Activated T-cell treated with anti-CD3 and anti-CD28 coated beads, Interleukin-2, amount 50 U/mL, for 4 hours (primary cell): Measurements from ENCODE around the gene SLC24A3. TPM values are rescaled to one million over a fixed set of nuclear protein-coding genes. Genes with fewer than 3 reads are reported as not detected.

Experiments used
- ATAC-seq, 2 donors: fragments of 200-7000 bp; cut with Tn5 transposase; one replicate each; pipeline ENCODE4 v1.10.0; 2021
- DNase-seq: peaks from one replicate; pipeline ENCODE4 v3.0.0-alpha.2; 2020
- H3K27me3 Mint-ChIP-seq: one replicate; pipeline ENCODE4 v1.8.0; 2021; ENCODE audit warnings: low read depth, mixed read lengths
- H3K36me3 Mint-ChIP-seq: one replicate; pipeline ENCODE4 v1.8.0; 2022; ENCODE audit warnings: mixed read lengths; ENCODE audit not compliant: insufficient read depth
- H3K4me1 Mint-ChIP-seq: one replicate; pipeline ENCODE4 v1.8.0; 2021; ENCODE audit warnings: low read depth, mixed read lengths
- H3K4me3 Mint-ChIP-seq: one replicate; pipeline ENCODE4 v1.8.0; 2021; ENCODE audit warnings: mild to moderate bottlenecking, moderate library complexity, mixed read lengths
- H3K9me3 Mint-ChIP-seq: one replicate; pipeline ENCODE4 v1.8.0; 2021; ENCODE audit warnings: mixed read lengths
- total RNA-seq, 3 donors: library from RNA; stranded (reverse); gene quantifications; one replicate each; pipeline ENCODE4 v1.2.1, GENCODE V29; 2021

The SLC24A3 gene
- total RNA-seq, 3 donors from 2014 or later: 0.05 to 0.10 TPM; not detected in 1

DNA sequence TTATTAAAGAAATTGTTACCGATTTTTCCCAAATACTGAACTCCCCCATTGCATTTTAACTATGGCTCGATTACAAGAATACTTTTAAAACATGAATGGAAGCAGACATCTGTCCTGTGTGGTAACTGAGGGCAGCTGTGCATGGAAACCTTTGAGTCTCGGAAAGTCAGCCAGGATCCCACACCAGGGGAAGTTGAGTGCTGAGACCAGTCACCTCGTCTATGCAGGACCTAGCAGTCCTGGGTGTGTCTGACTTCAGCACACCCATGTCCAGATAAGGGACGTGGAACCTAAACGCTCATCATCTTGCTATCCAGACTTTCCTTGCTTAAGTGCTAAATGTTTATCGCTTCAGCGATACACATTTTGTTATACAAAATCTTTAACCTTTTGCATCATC, 551.8 kb downstream of the SLC24A3 start:
- Mint-ChIP-seq H3K4me1 (no peaks in the 10 kb centered on the region), H3K27me3 (peaks cover 11% of the 10 kb centered on the region), H3K36me3 (no peaks in the 10 kb centered on the region), H3K4me3 (no peak overlapping the region), H3K9me3 (no peaks in the 10 kb centered on the region)
- DNase-seq (no peak), ATAC-seq (no peak)

DNA sequence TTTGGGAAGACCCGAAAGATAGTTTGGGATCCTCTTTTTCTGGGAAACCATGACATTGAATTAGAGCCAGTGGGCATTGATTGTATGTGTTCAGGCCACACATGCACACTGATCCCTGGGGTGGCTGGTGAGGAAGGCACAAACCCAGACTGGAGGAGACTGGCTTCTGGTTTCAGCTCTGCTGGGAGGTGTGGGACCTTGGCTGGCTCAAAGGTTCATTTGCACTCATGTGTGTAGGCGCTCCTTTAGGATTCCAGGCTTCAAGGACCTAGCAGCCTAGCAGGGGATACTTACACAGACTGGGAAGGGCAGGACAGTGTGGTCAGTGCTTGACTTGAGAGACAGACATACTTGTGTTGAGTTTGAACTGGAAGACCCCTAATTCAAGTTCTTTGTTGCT, 552.8 kb downstream of the SLC24A3 start:
- no peaks in the 10 kb centered on the region for H3K36me3 Mint-ChIP-seq
- peaks cover 5% of the 10 kb centered on the region for H3K27me3 Mint-ChIP-seq
- no peaks in the 10 kb centered on the region for H3K9me3 Mint-ChIP-seq
- no peak overlapping the region for H3K4me3 Mint-ChIP-seq
- no peak for ATAC-seq
- no peaks in the 10 kb centered on the region for H3K4me1 Mint-ChIP-seq
- no peak for DNase-seq

DNA sequence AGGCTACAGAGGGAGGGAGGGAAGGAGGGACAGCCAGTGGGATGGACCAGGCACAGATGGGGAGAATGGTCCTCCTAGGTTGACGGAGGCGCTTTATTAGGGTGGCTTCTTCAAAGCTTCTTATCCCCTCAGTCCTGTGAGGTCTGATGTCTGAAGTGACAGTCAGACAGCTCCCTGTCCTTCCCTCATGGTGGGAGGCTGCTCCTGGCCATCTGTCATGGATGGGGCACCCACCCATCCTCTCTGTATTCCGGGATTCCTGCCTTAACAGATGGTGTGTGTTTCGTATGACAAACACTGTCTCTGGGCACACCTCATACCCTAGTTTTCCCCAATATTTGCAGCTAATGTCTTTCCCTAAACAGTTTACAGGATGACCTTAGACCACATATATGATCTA, 553.5 kb downstream of the SLC24A3 start:
- Mint-ChIP-seq H3K27me3 (peaks cover 3% of the 10 kb centered on the region), H3K9me3 (no peaks in the 10 kb centered on the region), H3K4me1 (no peaks in the 10 kb centered on the region), H3K4me3 (no peak overlapping the region), H3K36me3 (no peaks in the 10 kb centered on the region)
- ATAC-seq (no peak), DNase-seq (no peak)

DNA sequence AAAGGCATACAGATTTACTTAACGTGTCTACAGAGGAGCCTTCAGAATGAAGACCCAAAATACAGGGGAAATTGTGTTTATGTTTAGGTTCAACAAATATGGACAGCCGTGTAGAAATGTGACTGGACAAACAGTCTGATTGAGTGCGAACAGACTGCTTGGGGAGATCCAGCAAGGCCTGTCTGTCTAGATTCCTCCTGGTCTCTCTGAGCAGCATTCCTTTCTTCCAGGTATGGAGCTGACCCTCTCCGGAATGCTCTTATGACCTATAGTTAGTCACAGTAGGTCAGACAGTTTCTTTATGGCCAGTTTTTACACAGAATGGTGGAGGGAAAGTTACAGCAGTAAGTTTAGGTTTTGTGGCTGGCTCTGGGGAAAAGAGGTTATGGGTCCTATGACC, 554.6 kb downstream of the SLC24A3 start:
- DNase-seq (no peak), ATAC-seq (no peak)
- no peaks in the 10 kb centered on the region for H3K36me3 Mint-ChIP-seq
- H3K4me3 Mint-ChIP-seq: no peak overlapping the region
- no peaks in the 10 kb centered on the region for H3K9me3 Mint-ChIP-seq
- peaks cover 8% of the 10 kb centered on the region for H3K27me3 Mint-ChIP-seq
- no peaks in the 10 kb centered on the region for H3K4me1 Mint-ChIP-seq

DNA sequence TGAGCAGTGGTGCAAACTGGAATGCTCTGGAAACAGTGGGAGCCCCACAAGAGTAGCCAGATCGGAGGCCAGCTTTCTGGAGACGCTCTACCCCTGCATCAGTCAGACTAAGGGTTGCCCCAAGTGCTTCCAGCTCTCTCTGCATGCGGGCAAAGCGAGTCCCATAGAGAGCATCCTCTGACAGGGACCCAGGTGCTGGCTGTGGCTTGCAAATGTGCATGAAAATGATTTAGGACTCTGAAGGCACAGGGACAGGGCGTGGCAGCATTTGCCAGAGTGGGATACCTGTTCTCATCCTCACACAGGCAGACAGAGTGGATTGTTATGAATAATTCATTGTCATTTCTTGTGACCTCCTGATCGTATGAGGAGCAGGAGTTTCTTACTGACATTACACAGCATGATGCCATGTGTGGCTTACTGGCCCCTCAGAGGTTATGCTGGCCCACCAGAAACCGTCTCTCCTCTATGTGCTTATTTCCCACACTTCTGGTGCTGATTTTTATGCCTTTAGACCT, 555.9 kb downstream of the SLC24A3 start:
- no peak for ATAC-seq
- Mint-ChIP-seq H3K4me1 (no peaks in the 10 kb centered on the region), H3K36me3 (no peaks in the 10 kb centered on the region), H3K4me3 (no peak overlapping the region), H3K27me3 (peaks cover 8% of the 10 kb centered on the region), H3K9me3 (no peaks in the 10 kb centered on the region)
- DNase-seq: no peak

DNA sequence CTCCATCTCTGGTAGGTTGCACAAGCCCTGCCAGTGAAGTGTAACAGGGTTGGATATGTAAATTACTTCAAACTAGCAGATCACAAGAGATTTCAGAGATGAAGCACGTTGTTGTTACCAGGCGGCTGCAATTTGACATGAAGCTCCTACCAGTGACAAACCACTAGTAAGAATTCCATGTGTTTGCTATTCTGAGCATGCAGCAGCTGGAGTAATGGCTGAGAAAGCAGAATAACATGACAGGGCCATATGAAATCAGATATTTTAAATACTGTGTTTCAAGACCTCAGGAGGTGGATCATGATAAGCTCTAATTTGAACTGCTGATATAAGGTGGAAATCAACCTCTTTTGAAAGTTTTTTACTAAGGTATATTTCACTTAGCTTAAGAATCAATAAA, 557.1 kb downstream of the SLC24A3 start:
- ATAC-seq (no peak), DNase-seq (no peak)
- H3K36me3 Mint-ChIP-seq: no peaks in the 10 kb centered on the region
- no peak overlapping the region for H3K4me3 Mint-ChIP-seq
- peaks cover 12% of the 10 kb centered on the region for H3K27me3 Mint-ChIP-seq
- no peaks in the 10 kb centered on the region for H3K4me1 Mint-ChIP-seq
- no peaks in the 10 kb centered on the region for H3K9me3 Mint-ChIP-seq

DNA sequence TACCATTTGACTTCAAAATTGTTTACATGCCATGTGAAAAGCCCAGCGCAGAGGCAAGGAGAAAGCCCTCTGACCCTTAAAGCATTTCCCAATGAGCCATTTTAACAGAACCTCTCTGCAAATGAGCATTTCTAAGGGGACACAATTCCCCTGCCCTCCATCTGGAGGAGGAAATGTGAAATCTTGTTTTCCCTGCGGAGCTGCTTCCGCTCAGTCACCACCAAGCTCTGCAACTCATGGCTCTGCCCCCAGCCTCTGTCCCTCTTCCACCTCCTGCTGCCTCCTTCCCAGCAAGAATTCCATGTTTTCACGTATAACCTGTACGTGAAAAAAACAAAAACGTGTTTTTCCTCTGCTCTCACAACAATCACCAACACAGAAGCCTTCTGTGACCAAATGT, 557.9 kb downstream of the SLC24A3 start:
- no peak overlapping the region for H3K4me3 Mint-ChIP-seq
- DNase-seq (no peak), ATAC-seq (no peak)
- H3K36me3 Mint-ChIP-seq: no peaks in the 10 kb centered on the region
- H3K4me1 Mint-ChIP-seq: no peaks in the 10 kb centered on the region
- no peaks in the 10 kb centered on the region for H3K9me3 Mint-ChIP-seq
- H3K27me3 Mint-ChIP-seq: peaks cover 12% of the 10 kb centered on the region

DNA sequence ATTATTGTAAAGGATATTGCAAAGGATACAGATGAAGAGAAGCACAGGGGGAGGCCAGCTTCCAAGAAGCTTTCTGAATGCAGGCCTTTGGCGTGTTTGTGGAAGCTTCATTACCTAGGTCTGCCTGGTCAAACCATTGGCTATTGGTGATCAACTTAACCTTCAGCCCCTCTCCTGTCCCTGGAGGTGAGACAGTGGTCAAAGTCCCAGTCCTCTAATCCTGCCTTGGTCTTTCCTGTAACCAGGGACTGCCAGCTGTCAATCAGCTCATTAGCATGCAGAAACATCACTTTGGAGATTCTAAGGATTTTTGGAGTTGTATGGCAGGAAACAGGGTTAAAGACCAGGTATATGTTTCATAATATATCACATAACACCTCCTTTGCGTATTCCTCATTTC, 558.6 kb downstream of the SLC24A3 start:
- Mint-ChIP-seq H3K4me1 (no peaks in the 10 kb centered on the region), H3K9me3 (no peaks in the 10 kb centered on the region), H3K27me3 (peaks cover 12% of the 10 kb centered on the region), H3K36me3 (no peaks in the 10 kb centered on the region), H3K4me3 (no peak overlapping the region)
- ATAC-seq: no peak
- DNase-seq: no peak
